ENCODE results near the gene FMN2.

GRCh38 chr1:240170806-240171205, 79.1 kb downstream of the FMN2 start:
- no peak for TF ChIP-seq POLR2AphosphoS5 (IDR thresholded peaks at IDR 0.05)
- no peak for TF ChIP-seq CTCF (IDR thresholded peaks at IDR 0.05)
- TF ChIP-seq POLR2A (IDR thresholded peaks at IDR 0.05), result no peak
